Fibroblast of peridontal ligament (primary cell): Measurements from ENCODE around the gene TRAM2.
"Not testable (repeated sequence)": the region's sequence is repeated elsewhere in the genome, so short reads cannot be mapped to it uniquely, and the experiment has no call there.

Experiments
- DNase-seq: peaks from one replicate; pipeline ENCODE4 v3.0.0-alpha.2; 2010; ENCODE audit errors: extremely low read depth

Gene TRAM2

GRCh38 chr6:52491203-52492069 is 85.4 kb downstream of the TRAM2 start:
- peak; percentile 68 for DNase-seq

- no peak for DNase-seq
These were observed 87.0 kb downstream of the TRAM2 start for GRCh38 chr6:52489881-52490280.

GRCh38 chr6:52483671-52484003 is 93.2 kb downstream of the TRAM2 start:
- no peak for DNase-seq

- no peak for DNase-seq
These were observed 93.8 kb downstream of the TRAM2 start for GRCh38 chr6:52482903-52483670.

GRCh38 chr6:52475307-52475706 is 101.6 kb downstream of the TRAM2 start:
- peak; percentile 38 for DNase-seq

DNA sequence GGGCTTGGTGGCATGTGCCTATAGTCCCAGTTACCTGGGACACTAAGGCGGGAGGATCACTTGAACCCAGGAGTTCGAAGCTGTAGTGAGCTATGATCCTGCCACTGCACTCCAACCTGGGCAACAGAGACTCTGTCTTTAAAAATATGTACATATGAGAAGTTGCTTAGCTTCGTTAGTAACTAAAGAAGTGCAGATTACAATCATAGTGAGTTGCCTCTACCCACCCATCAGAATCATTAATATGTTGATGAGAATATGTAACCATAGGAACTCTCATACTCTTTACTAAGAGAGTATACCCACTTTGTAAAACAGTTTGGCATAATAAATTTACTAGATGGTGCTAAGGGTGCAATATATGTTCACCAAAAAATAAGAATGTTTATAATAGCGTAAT is 102.7 kb downstream of the TRAM2 start:
- DNase-seq: no peak

DNA sequence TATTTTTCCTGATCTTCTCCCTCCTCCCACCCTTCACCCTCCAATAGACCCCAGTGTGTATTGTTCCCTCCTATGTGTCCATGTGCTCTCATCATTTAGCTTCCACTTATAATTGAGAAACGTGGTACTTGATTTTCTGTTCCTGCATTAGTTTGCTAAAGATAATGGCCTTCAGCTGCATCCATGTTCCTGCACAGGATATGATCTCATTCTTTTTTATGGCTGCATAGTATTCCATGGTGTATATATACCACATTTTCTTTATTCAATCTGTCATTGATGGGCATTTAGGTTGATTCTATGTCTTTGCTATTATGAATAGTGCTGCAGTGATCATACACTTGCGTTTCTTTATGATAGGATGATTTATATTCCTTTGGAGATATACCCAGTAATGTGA is 115.7 kb downstream of the TRAM2 start:
- not testable (repeated sequence) for DNase-seq

GRCh38 chr6:52457096-52457495 is 119.8 kb downstream of the TRAM2 start:
- no peak for DNase-seq

GRCh38 chr6:52454556-52454955 is 122.3 kb downstream of the TRAM2 start:
- DNase-seq: no peak
